Measurements from ENCODE around the gene TMEM235.
A peak's percentile ranks its signal among the peaks of the same experiment; 100 is the strongest.

TMEM235 gene

DNA sequence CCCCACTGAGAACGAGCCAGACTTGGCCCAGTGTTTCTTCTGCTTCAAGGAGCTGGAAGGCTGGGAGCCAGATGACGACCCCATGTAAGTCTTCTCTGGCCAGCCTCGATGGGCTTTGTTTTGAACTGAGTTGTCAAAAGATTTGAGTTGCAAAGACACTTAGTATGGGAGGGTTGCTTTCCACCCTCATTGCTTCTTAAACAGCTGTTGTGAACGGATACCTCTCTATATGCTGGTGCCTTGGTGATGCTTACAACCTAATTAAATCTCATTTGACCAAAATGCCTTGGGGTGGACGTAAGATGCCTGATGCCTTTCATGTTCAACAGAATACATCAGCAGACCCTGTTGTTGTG lies 16.7 kb upstream of the TMEM235 start:
- DNase-seq (ENCODE audit: low read depth): no peak
- TF ChIP-seq, protein P1, sequence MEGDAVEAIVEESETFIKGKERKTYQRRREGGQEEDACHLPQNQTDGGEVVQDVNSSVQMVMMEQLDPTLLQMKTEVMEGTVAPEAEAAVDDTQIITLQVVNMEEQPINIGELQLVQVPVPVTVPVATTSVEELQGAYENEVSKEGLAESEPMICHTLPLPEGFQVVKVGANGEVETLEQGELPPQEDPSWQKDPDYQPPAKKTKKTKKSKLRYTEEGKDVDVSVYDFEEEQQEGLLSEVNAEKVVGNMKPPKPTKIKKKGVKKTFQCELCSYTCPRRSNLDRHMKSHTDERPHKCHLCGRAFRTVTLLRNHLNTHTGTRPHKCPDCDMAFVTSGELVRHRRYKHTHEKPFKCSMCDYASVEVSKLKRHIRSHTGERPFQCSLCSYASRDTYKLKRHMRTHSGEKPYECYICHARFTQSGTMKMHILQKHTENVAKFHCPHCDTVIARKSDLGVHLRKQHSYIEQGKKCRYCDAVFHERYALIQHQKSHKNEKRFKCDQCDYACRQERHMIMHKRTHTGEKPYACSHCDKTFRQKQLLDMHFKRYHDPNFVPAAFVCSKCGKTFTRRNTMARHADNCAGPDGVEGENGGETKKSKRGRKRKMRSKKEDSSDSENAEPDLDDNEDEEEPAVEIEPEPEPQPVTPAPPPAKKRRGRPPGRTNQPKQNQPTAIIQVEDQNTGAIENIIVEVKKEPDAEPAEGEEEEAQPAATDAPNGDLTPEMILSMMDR (IDR thresholded peaks at IDR 0.05; ENCODE audit: low read depth, low read length, missing control alignments): no peak
- peak overlapping the region; percentile 91 for H3K4me3 ChIP-seq (ENCODE audit: low read depth, low read length)

DNA sequence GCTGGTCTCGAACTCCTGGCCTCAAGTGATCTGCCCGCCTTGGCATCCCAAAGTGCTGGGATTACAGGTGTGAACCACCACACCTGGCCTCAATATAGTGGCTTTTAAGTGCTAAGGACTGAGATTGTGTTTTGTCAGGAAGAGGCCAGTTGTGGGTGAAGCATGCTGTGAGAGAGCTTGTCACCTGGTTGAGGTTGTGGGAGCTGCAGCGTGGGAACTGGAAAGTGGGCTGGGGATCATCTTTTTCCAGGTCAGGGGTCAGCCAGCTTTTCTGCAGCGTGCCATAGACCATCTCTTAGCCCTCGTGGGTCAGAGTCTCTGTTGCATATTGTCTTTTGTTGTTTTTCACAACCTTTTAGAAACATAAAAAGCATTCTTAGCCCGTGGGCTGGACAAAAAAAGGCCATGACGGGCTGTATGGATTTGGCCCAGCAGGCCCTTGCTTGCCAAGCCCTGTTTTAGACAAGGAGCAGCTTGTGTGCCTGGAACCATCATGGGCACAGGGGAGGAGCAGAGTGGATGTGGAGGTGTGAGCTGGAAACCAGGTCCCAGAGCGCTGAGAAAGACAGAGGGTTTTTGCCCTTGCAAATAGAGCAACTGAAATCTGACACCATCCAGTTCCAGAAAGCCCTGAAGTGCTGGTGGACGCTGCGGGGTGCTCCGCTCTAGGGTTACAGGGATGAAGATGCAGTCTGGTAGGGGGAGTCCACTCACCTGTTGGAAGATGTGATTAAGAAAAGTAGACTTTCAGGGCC lies 11.9 kb upstream of the TMEM235 start:
- TF ChIP-seq, protein P1 (IDR thresholded peaks at IDR 0.05; ENCODE audit: low read depth, low read length, missing control alignments): no peak
- no peak overlapping the region for H3K4me3 ChIP-seq (ENCODE audit: low read depth, low read length)
- no peak for DNase-seq (ENCODE audit: low read depth)

DNA sequence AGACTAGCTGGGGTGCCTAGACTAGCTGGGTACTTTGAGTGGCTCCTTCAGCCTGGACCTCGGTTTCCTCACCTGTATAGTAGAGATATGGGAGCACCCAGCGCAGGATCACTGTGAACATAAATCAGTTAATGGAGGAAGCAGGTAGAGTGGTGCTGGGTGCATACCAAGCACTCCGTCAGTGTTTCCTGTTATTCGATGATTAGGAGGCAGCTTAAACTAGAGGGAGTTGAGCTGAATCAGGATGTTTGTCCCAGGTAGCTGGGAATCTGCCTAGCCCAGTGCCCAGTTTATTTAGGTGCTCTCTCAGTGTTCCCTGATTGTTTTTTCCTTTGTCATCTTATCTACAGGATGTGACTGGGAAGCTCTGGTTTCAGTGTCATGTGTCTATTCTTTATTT lies 8.4 kb upstream of the TMEM235 start:
- TF ChIP-seq, protein P1 (IDR thresholded peaks at IDR 0.05; ENCODE audit: low read depth, low read length, missing control alignments): no peak
- no peak overlapping the region for H3K4me3 ChIP-seq (ENCODE audit: low read depth, low read length)
- DNase-seq (ENCODE audit: low read depth): no peak

GRCh38 chr17:78223765-78224164 lies 7.7 kb upstream of the TMEM235 start:
- TF ChIP-seq, protein P1 (IDR thresholded peaks at IDR 0.05; ENCODE audit: low read depth, low read length, missing control alignments): no peak
- no peak overlapping the region for H3K4me3 ChIP-seq (ENCODE audit: low read depth, low read length)
- DNase-seq (ENCODE audit: low read depth): no peak

DNA sequence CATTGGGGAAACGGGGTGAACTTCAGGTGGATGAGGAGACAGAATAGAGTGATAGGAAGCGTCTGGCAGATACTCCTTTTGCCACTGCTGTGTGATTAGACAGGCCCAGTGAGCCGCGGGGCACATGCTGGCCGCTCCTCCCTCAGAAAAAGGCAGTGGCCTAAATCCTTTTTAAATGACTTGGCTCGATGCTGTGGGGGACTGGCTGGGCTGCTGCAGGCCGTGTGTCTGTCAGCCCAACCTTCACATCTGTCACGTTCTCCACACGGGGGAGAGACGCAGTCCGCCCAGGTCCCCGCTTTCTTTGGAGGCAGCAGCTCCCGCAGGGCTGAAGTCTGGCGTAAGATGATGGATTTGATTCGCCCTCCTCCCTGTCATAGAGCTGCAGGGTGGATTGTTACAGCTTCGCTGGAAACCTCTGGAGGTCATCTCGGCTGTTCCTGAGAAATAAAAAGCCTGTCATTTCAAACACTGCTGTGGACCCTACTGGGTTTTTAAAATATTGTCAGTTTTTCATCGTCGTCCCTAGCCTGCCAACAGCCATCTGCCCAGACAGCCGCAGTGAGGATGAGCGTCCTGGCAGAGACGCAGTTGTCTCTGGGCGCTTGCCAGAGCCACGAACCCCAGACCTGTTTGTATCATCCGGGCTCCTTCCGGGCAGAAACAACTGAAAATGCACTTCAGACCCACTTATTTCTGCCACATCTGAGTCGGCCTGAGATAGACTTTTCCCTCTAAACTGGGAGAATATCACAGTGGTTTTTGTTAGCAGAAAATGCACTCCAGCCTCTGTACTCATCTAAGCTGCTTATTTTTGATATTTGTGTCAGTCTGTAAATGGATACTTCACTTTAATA lies 7.0 kb upstream of the TMEM235 start:
- TF ChIP-seq, protein P1 (IDR thresholded peaks at IDR 0.05; ENCODE audit: low read depth, low read length, missing control alignments): no peak
- no peak for DNase-seq (ENCODE audit: low read depth)
- H3K4me3 ChIP-seq (ENCODE audit: low read depth, low read length): no peak overlapping the region

GRCh38 chr17:78225088-78225865 lies 6.2 kb upstream of the TMEM235 start:
- no peak for DNase-seq (ENCODE audit: low read depth)
- H3K4me3 ChIP-seq (ENCODE audit: low read depth, low read length): no peak overlapping the region
- TF ChIP-seq, protein P1 (IDR thresholded peaks at IDR 0.05; ENCODE audit: low read depth, low read length, missing control alignments): no peak

All from GM12864 (cell line).